DMS153 (cell line): ENCODE data around the gene GDPD4.

Experiments
- DNase-seq: peaks from one replicate; lab custom pipeline; 2025; lab: John Stamatoyannopoulos, UW

The GDPD4 gene, protein sequence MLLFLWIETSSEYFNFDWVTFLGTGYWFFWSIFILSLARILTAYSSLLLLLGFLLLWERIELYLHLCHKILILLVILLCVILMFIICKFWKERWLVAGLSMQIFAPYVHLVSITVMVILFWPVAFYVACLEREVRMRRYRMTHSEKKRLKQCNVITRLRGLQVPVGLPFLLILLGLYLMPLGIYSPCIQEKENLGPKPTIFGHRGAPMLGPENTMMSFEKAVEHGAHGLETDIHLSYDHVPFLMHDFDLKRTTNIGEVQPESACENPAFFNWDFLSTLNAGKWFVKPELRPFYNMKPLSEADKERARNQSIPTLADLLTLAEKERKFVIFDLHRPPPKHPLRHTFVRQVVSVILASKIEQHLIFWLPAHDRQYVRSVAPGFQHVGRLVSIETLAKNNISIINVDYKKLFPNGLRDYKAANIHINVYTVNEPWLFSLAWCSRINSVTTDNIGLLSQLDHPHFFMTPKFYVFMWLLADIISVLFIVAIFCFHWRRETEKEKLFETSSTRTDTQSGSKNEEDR

DNA sequence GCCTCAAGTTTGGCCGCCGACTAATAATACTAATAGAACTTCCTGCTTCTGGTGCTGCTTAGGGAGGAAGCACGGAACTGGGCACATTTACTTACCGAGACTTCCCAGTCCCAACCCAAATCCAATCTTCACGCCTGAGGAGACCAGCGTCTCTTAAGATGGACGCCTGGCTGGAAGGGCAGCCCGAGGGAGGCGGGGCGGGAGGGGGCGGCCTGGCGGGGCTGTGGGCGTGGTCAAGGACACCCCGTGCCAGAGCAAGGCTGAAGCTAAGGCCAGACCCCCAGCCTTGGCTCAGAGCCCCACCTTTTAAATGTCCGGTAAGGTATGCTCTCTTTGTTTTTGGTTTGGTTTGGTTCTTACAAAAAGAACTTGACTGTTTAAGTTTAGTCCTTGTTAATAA lies at the start of gene GDPD4:
Gene GDPD4, minus strand, starts transcription at position 177 of the 400 bp plus-strand sequence. CDS start 16,549 bp downstream, outside the sequence.
- DNase-seq: no peak

DNA sequence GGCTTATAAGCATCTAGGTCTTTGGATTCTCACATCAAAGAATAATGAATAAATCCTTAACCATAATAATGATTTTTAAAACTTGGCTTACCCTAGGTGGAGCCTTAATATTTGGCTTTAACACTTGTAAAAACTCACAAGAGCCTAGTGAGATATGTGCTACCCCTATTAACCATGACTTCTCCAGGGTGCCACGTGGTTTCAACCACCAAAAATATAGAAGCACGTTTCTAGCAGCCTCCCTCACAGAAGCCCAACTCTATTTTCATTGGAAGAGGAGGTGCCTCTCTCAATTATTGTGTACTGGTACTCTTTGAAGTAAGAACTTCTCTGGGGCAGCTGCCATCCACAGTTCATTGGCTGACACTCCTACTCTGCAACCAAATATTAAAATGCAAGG lies 46.5 kb upstream of the GDPD4 start:
- no peak for DNase-seq

DNA sequence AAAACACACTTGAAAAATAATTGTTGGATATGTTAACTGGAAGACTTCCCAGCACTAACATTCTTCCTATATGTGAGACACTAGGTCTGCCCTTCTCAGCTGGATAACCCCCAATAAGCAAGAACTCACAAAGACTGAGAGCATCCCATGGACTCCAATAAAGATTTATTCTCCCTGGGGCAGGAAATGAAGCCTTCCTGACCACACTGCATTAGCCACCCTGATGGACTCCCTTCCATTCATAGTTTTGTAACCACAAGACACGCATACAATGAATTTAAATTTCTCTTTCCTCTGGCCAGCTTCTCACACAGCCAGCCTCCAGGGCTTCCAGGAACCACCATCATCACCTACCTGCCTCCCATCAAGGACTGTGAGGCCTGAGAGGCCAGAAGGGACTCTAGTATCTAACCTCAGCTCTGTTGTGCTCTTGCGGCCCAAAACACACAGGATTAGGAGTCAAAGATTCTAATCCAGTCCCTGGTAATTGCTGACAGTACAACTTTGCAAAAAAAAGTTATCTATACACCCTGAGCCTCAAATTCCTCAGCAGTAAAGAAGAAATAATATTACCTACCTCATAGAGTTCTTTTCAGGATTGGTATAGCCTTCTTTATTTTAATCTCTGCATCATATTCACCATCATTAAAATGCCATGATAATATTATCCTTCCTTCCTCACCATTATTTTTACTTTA lies 45.6 kb upstream of the GDPD4 start:
- DNase-seq: no peak

DNA sequence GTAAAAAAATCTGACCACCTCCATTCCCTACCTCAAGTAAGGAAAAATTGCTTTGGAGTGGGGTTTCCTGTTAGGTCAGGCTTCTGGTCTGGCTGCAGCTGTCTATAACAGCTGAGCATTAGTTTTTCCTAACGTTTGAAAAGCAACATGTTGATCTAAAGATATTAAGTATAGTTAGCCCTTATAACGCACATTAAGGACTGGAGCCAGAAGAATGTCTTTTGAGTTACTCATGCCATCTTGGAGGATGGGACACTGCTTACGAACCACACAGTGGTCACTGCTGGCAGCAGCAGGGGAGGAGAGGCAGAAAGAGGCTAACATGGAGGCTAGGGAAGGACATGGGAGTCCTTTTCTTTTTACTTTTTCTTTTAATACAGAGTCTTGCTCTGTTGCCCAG lies 44.1 kb upstream of the GDPD4 start:
- DNase-seq: no peak

DNA sequence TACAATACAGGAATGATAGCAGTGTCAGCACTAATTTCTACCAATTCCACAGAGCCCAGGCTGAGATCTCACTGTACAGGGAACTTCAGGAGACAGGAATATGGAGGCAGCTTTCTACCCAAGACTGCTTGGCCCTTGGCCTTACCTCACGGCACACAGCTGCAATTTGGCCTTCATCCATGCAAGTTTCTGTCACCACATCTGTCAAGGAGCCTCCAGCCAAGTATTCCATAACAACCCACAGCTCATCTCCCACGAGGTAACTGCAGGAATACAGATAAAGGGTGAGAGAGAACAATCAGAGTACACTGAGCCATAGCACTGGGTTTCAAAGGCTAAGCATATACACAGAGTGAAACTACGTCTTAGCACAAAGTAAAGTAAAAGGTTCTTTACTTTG lies 39.0 kb upstream of the GDPD4 start:
- DNase-seq: no peak

DNA sequence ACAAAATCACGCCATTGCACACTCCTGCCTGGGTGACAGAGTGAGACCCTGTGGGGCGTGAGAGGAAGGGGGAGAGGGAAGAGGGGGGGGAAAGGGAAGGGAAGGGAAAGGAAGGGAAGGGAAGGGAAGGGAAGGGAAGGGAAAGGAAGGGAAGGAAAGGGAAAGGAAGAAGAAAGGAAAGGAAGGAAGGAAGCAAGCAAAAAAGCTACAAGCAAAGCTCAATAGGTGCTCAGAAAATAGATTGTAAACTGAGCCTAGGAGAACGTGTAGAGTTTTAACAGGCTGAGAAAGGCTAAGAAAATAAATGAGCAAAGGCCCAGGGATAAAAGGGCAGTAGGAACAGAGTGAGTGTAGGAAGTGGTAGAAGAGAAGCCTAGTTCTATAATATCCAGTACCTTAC lies 30.8 kb upstream of the GDPD4 start:
- no peak for DNase-seq

DNA sequence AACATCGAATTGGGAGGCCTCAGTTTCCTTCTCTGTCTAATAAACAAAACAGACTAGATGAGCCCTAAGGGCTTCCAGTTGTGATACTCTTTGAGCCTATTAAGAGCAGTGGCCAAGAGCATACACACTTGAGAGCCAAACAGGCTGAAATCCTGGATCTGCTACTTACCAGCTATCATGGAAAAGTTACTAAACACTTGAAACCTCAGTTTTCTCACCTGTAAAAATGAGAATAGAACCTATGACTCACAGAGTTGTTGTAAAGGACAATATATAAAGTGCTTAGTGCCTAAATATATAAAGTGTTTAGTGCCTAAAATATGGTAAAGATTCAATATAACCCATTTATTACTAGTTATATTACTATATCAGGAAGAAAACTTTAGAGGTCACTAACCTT lies 23.7 kb upstream of the GDPD4 start:
- DNase-seq: no peak

DNA sequence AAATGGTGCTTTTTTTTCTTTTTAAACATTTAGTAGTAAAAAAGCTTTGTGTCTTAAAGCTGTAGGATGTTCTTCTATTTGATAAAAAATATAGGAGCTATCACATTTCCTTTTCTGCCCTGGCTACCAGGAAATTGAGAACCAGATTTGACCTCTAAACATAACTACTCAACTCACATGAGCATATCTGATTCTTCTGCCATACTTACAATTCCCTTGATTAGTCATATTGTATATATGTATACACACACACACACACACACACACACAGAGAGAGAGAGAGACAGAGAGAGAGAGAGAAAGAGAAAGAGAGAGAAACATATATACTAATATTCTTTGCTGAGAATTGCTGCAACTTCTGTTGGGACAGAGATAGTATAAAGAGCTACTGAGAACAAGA lies 23.0 kb upstream of the GDPD4 start:
- no peak for DNase-seq

DNA sequence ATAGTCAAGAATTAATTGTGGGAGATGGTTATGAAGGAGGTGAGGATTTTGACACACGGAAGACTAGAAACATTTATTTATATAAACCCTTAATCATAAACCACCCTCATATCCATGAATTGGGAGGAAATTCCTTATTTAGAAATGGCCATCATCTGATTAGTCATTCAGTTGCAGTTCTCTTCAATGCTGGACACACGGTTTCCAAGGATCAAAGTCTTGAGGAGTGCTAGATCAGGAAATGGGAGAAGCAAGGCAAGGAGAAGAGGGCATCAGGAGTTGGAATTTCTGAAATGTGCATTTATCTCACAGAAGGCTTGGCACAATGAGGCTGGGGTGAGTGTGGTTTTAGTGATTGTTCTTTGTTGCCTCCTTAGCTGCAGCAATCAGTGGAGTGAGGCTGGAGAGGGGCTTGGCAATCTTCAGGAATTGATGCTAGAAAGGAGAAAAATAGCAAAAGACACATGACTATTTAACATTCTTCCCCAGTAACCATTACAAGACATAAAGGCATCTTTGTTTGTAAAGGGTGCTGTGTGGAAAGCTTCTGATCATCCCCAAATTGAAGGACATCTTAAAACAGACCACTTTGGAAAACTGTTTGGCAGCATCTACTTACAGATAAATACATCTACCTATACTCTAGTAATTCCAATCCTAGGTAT lies 21.6 kb upstream of the GDPD4 start:
- DNase-seq: no peak

DNA sequence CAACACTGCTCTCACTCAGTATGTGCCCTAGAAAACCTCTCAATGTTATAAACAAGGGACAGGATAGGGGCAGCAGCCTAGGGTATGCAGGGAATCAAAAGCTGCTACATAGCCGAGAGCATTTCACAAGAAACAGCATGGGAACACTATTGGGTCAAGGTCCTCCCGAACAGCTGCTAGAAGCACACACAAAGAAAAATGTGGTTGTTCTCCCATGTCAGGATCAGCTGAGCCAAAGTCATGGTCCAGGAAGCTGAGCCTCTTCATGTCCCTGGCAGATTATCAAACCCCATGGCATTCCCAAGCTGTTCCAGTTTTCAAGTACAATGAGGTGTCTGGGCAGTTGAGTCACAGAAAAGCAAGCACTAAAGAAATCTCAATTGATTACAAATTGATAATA lies 21.0 kb upstream of the GDPD4 start:
- no peak for DNase-seq

DNA sequence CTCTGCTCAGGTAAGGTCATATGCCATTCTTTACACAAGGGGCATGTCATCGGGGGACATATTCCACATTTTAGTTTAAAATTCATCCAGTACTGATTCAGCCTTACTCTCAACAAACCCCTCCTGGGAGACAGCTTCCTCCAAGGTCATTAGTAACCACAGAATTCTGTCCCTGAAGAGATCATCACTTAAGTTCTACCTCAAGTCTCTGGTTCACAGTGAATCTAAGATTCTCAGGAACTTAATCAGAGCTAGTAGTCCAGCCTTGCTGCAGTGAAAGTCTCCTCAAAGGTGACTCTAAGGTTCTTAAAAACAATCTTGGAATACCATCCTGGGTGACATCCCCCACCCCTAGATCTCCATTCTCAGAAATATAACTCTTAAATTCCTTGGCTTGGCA lies 18.9 kb upstream of the GDPD4 start:
- no peak for DNase-seq

DNA sequence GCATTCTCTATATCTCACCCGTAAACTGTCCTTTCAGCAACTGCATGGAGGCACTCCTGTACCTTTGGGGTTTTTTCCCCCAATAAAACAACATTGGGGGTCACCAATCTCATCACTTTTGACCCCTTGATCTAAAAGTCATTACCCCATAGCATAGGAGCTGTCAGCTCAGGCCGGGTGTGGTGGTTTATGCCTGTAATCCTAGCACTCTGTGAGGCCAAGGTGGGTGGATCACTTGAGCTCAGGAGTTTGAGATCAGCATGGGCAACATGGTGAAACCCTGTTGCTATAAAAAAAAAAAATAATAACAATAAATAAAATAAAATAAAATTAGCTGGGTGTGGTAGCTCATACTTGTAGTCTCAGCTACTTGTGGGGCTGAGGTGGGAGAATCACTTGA lies 17.1 kb upstream of the GDPD4 start:
- DNase-seq: no peak

DNA sequence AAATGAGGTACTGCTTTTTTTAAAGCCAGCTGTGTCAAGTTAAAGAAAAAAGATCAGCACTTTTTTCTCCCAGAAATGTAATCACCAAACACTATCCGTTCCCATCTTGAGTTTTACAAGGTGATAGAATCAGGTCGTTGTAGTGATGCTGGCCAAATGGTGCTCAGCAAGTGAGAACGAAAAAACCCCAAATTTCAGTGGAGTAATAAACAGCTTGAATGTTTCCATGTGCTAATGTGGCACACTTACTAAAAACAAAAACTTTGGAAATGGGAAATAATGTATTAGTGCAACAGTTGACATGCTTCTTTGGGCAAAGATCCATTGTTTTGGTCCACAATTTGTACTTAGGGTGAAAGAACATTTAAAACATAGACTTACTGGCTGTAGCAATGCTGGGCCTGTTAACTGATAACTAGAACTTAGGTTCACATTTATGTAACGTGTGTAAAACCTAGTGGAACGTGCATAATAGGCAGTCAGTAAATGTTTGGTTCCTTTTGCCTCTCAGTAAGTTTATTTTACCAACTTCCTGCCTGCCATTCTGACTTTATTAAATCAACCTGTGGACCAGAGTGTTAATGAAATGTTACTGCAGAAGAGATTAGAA lies 15.4 kb upstream of the GDPD4 start:
- no peak for DNase-seq

DNA sequence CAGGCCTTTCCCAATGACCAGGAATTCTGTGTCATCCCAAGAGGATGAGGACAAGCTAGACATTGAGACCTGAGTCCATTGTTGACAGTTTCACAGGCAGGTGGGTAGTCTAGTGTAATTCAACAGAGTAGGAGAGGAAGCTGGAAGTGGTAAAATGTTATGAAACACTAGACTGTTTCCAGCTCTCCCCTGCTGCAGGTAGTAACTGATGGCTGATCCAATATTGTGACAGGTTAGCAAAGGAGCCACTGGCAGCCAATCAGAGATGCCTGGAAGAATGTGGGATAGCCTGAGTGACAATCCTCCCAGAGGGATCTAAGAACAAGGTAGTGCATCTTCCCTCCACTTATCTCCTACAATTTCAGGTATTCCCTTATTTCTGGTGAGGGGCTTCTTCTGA lies 10.6 kb upstream of the GDPD4 start:
- no peak for DNase-seq

DNA sequence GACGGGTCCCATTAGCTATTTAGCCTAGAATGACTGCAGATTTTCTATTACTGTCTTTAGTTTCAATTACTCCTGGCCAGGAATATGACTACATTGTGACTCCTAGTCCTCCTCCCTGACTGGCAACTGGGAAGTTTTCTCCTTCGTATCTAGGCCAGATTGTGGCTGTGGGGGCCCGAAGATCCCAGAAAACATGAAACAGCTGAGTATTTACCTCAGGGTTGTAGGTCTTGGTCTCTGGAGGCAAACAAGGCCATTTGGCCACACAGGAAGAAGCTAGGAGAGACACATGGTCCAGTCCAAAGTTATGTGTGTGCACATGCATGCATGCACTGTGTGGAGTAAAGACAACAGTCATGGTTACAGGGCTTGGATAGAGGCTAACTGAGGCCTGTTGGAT lies 10.2 kb upstream of the GDPD4 start:
- DNase-seq: no peak

DNA sequence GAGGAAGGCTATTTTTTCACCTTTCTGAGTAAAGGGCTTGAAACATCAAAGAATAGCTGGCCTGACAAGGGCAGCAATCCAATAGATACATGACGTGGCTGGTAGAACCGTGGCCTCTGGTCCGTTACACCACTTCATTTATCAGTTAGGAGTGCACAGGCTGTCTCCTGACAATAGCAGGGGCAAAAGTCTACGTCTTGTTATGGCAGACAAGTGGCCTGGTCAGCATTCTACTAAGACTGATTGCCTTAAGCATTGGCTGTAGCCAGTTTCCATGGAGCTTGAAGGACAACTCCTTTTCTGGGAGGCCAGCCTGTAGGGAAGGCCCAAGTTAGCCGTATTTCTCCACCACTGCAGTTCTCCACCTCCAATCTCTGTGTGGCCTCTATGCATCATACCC lies 9.2 kb upstream of the GDPD4 start:
- DNase-seq: no peak

DNA sequence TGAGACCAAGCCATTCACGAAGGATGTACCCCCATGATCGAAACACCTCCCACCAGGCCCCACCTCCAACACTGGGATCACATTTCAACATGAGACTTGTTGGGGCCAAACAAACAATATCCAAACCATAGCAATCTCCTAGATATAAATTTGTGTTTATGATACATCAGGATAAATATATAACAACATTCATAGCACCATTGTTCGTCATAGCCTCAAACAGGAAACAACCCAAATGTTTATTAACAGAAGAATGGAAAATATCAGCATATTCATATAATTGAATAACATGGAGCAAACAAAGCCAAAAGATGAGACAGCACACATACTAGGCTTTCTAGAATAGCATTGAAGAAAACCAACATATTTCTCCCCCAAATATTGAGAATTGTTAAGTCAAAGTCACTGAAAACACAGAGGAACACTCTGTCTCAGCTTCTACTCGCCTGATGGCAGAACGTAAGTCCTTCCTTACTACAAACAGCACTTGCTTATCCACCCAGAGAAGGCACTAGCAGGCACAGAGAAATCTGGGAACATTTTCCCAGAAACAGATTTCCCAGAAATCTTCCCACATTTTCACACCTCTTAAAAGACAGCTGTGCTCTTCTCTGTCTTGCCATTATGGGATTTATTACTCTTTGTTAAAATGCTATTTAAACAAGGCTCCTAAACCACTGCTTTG lies 8.1 kb upstream of the GDPD4 start:
- no peak for DNase-seq

DNA sequence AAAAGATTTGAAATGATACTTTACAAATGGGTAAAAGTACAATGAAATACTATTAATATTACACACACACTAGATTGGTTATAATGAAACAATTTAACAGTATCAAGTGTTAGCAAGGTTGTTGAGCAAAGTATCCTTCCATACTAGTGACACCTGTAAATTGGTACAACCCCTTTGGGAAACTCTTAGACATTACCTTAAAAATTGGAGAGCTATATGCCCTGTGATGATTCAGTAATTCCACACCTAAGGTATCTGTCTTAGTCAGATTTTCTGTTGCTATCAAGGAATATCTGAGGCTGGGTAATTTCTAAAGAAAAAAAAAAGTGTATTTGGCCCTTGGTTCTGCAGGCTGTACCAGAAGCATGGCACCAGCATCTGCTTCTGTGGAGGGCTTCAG lies 7.4 kb upstream of the GDPD4 start:
- no peak for DNase-seq

DNA sequence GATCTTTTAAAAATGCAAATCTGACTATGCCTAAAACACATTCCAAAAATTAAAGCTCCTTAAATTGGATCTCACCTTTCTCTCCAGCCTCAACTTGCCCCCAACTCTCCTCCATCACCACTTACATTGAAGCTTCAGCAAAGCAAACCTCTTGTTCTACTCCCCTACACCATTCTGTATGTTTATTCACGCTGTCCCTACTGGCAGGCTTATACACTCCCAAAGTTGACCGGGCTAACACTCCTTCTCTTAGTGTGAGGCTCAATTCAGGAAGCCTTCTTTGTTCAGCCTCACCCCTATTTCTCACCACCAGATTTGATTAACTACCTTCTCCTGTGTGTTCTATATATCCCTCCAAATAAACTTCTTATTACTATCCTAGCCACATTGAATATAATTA lies 1.8 kb upstream of the GDPD4 start:
- no peak for DNase-seq

DNA sequence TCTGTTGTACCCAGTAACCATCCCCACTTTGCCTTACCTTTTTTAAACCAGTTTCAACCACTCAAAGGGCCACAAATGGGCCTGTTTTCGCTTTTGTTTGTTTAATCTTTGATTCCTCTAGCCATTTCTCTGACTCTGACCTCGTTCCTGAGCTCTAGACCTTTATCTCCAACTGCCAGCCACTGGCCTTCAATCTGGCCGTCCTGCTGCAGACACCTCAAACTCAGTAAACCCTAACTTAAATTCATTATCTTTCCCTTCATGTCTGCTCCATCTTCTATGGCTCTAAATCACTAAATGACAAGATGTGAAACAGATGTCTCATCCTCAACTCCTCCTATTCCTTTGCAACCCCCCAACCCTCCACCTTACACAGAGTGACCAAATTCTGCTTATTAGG lies 1.3 kb upstream of the GDPD4 start:
- DNase-seq: no peak

DNA sequence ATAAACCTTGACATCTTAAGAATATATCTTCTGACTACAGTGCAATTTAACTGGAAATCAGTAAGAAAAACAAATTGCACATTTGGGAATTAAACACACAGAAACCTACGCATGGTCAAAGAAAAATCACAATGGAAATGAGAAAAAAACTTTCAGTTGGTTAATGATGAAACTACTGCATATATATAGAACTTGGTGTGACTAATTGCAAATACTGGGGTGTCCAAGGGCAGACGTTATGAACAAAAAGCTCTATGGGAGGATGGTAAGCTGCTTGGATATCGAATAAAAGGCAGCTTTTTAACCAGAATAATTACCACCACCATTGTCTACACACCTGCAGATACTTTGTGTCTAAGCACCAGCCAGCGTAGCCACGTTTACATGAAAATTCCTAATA lies 791 bp downstream of the GDPD4 start:
- DNase-seq: no peak

DNA sequence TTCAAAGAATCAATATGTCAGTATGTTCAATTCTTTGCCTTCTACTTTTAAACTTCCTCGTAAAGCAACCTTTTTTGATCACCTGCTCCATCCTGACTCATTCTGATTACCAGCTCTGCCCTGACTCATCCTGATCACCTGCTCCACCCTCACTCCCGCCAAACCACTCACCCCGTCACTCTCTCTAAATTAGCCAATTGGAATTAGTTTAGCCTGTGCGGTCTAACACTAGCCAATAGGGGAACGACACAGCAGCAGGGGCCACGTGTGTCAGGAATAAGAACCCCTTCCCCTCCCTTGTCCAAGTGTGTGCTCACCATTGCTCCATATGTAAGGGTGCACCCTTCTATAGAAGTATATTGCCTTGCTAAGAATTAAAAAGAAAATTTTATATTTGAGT lies 1.5 kb downstream of the GDPD4 start:
- DNase-seq: peak; percentile 40
